Kidney glomerular epithelial cell (primary cell): ENCODE data around the gene LTBP3.

ENCODE experiments used
- DNase-seq: peaks from one replicate; lab custom pipeline; 2025; lab: John Stamatoyannopoulos, UW

LTBP3 gene

DNA sequence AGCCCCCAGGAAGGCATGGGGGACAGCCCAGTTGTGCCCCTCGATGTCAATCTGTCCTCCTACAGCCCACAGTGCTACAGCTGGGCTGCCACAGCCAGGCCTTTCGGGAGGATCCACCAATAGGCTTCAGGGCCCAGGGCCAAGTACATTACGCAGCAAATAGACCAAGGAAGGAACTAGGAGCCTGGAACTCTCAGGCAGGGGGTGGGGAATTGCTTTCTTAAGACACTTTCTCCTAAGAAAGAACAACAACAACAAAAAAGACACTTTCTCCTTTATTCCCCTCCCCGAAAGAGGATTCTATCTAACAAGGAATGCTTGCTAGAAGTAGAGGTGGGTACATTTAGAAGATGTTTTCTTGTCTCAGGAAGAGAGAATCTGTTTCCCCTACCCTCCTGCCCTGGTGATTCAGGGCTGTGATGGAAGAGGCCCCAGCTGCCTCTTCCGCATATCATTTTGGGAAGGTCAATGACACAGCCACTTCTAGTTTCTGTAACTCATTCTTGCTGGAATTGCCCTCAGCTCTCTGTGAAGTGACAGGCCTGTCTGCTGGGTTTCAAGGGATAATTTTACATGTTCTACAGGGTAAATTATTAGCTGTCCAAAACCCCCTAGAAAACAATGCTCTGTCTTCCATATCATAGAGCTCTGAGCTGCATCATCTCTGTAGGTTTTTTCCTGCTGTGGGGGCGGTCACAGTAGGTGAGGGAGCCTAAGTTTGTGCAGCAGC, 65.4 kb downstream of the LTBP3 start:
- no peak for DNase-seq

DNA sequence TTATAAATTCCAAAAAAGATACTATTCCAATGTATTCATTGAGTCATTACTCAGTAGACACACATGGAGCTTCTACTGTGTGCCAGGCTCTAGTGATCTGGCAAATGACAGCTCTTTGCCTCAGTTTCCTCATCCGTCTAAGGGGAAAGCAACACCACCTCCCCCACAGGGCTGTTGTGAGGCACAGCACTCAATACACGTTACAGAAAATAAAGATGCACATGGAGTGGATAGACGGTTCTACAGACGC, 65.8 kb downstream of the LTBP3 start:
- DNase-seq: no peak

DNA sequence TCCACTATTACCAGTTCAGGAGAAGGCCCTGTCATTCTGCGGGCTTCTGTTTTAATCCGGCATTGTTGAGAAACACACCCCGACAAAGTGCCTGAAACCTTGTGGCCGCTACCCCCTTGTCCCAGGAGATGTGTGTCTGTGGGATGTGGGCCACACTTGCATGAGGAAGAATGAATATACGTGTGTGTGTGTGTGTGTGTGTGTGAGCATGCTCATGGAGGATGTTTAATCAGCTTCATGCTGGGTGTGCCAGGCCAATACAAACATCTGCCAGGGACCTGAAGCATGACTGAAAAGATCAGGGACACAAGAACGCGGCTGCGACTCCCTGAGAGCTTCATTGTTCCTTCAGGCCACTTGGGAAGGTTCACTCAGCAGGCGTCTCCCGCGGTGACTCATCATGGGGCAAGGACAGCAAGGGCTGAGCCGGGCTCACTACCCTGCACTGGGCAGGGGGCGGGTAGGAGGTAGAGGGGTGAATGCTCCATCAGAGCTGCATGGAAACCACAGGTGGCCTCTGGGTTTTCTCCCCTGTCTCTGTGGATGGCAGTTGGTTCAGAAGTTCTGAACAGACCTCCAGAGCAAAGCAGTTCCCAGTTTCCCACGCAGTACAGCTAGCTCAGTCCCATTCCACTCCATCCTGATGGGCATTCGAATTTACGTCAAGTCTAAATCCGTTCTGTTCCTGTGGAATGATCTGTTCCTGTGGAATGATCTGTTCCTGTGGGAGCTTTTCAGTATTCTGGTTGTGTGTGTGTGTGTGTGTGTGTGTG, 66.4 kb downstream of the LTBP3 start:
- no peak for DNase-seq

DNA sequence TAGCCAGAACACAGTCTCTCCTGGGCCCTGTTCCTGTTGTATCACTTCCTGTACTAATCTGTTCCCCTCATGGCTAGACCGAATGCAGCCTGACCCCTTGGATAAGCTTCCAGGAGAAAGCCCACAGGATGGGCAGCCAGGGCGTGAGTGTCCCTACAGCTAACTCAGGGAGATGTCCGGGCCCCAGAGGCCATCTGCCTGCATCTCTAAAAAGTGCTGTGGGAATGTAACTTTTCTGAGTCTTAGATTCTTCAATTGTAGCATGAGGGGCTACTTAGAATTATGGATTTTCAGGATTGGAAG, 67.0 kb downstream of the LTBP3 start:
- no peak for DNase-seq

DNA sequence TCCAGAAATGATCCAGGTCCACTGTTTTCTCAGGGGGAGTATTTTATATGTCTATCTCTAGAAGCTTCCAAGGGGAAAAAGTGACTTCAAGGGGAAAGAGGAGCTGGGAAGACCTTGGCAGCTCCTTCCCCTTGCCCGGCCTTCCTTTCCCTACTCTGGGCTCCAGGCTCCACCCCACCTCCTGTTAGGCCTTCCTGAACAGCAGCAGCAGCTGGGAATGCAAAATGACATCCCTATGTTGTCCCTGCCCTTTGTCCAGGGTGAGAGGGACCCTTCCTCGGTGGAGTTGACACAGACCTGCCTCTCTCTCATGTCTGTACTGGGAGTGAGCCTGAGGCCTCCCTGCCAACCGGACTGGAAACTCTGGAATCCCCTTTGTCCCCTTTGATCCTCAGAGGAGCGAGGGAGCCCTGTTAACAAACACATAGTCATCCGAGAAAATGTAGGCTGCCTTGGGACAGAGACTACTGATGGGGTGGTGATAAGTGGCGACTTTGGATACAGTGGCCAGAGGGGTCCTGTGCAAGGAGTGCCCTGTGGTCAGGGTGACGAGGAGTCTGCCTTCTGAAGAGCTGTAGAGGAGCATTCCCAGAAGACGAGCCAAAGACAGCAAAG, 68.3 kb downstream of the LTBP3 start:
- no peak for DNase-seq

DNA sequence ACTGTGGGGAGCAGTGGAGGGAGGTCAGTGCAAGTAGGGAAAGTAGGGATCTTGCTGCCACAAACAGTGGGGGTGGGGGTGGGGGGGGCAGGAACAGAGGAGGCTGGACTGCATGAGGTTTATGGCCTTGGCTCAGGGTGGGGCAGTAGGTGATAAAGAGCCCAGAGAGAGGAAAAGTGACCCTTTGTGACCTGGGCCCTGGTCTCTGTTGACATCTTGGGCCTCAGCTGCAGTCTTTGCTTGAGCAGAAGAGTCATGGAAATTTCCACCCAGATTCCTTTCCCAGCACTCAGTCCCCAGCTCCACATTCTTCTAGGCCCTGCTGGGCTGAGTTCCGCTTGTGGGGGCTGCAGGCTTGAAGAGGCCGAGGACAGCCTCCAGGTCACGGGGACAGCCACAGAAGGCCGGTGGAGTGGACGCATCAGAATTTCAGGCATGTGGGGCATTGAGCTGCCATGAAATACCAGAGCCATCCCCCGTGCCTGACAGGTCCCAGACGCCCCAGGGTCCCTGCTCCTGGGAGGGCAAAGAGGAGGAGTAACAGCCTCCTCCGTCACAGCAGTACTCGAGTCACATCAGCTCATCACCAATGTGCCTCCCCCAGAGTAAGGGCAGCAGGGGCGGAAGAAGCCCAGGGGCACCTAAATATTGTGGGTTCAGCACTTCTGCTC, 69.0 kb downstream of the LTBP3 start:
- no peak for DNase-seq
